Glomerular visceral epithelial cell (primary cell): ENCODE results near the gene LCP2.

Experiments
- DNase-seq: peaks from one replicate; pipeline ENCODE4 v3.0.0-alpha.2; 2016; ENCODE audit errors: extremely low spot score

Gene LCP2

GRCh38 chr5:170273968-170274710 is 23.4 kb downstream of the LCP2 start:
- peak; percentile 18 for DNase-seq

- DNase-seq = no peak
These were observed 27.1 kb downstream of the LCP2 start for GRCh38 chr5:170270293-170271069.

GRCh38 chr5:170269579-170269978 is 28.0 kb downstream of the LCP2 start:
- no peak for DNase-seq

- no peak for DNase-seq
These were observed 28.7 kb downstream of the LCP2 start for GRCh38 chr5:170268884-170269283.

GRCh38 chr5:170268153-170268689 is 29.4 kb downstream of the LCP2 start:
- no peak for DNase-seq

- DNase-seq = peak; percentile 70
These were observed 30.0 kb downstream of the LCP2 start for GRCh38 chr5:170267431-170268152.

GRCh38 chr5:170266570-170267381 is 30.8 kb downstream of the LCP2 start:
- no peak for DNase-seq

GRCh38 chr5:170265522-170265921 is 32.1 kb downstream of the LCP2 start:
- no peak for DNase-seq

- DNase-seq = no peak
These were observed 33.7 kb downstream of the LCP2 start for GRCh38 chr5:170263906-170264305.

GRCh38 chr5:170262061-170263045 is 35.2 kb downstream of the LCP2 start:
- no peak for DNase-seq

- DNase-seq = no peak
These were observed 36.0 kb downstream of the LCP2 start for GRCh38 chr5:170261528-170262043.

- DNase-seq = no peak
These were observed 40.2 kb downstream of the LCP2 start for GRCh38 chr5:170257370-170257769.

- DNase-seq = no peak
These were observed 41.0 kb downstream of the LCP2 start for GRCh38 chr5:170256571-170256970.

- no peak for DNase-seq
These were observed 43.5 kb downstream of the LCP2 start for GRCh38 chr5:170254056-170254455.

GRCh38 chr5:170252720-170253350 is 44.7 kb downstream of the LCP2 start:
- no peak for DNase-seq

GRCh38 chr5:170252109-170252508 is 45.5 kb downstream of the LCP2 start:
- no peak for DNase-seq

GRCh38 chr5:170251462-170251861 is 46.1 kb downstream of the LCP2 start:
- DNase-seq = no peak

- no peak for DNase-seq
These were observed 46.7 kb downstream of the LCP2 start for GRCh38 chr5:170250810-170251317.

- DNase-seq = no peak
These were observed 48.2 kb downstream of the LCP2 start for GRCh38 chr5:170249355-170249754.
